Panc1 (cell line): Measurements from ENCODE around the gene ZNF77. TPM values are rescaled to one million over a fixed set of nuclear protein-coding genes. Genes with fewer than 3 reads are reported as not detected.

Experiments used
- ATAC-seq: fragments of 200-7000 bp; cut with Tn5 transposase; 2 replicates; pipeline ENCODE4 v1.9.1; 2020; ENCODE audit warnings: mild to moderate bottlenecking, moderate library complexity
- BruUV-seq: library from RNA; stranded (reverse); fragments of 400-500 nt; replicated peaks from 2 replicates; lab custom pipeline; 2021; lab: Mats Ljungman, UMichigan
- CTCF ChIA-PET: fragments of 300-600 bp; sonication (Branson Sonifier 250); formaldehyde crosslinking; loops from one replicate; lab custom pipeline; 2022; ENCODE audit warnings: antibody characterized with exemption; lab: Charles Lee
- POLR2A ChIA-PET: fragments of 300-600 bp; sonication (Branson Sonifier 250); formaldehyde crosslinking; loops from one replicate; lab custom pipeline; 2022; ENCODE audit warnings: antibody characterized with exemption; lab: Charles Lee
- DNase-seq: peaks from one replicate; pipeline ENCODE4 v3.0.0-alpha.2; 2010; ENCODE audit warnings: low read depth, low spot score
- H3K27ac ChIP-seq: 2 replicates; pipeline ENCODE4 v1.5.1; 2011; ENCODE audit warnings: mild to moderate bottlenecking, low read length, inconsistent platforms
- H3K27me3 ChIP-seq: fragments of 200-500 bp; sonication (Bioruptor generic); 2 replicates; pipeline ENCODE4 v1.6.0; 2014; ENCODE audit warnings: low read length, inconsistent platforms; ENCODE audit not compliant: control insufficient read depth, insufficient read depth
- H3K36me3 ChIP-seq: fragments of 200-500 bp; sonication (Bioruptor generic); 2 replicates; pipeline ENCODE4 v1.5.1; 2014; ENCODE audit warnings: inconsistent platforms, mild to moderate bottlenecking, low read length, moderate library complexity; ENCODE audit not compliant: control insufficient read depth, insufficient read depth
- H3K4me1 ChIP-seq: 2 replicates; pipeline ENCODE4 v1.5.1; 2011; ENCODE audit warnings: inconsistent platforms, mild to moderate bottlenecking, low read length, moderate library complexity; ENCODE audit not compliant: control insufficient read depth, insufficient read depth
- H3K4me3 ChIP-seq, 2 experiments: 2 replicates each; pipeline ENCODE4 v1.5.1; 2011 to 2012; ENCODE audit warnings: low read depth in 2 of 2, low read length in 2 of 2, mild to moderate bottlenecking in 2 of 2, inconsistent platforms in 1 of 2, moderate library complexity in 1 of 2
- H3K9me3 ChIP-seq: fragments of 200-500 bp; sonication (Bioruptor generic); 2 replicates; pipeline ENCODE4 v1.5.1; 2014; ENCODE audit warnings: low read depth, mild to moderate bottlenecking, inconsistent platforms, low read length, moderate library complexity; ENCODE audit not compliant: control insufficient read depth, insufficient read depth
- POLR2AphosphoS5 ChIP-seq: IDR thresholded peaks from 2 replicates; pipeline ENCODE4 v1.6.1; 2012; ENCODE audit warnings: mild to moderate bottlenecking, low read depth, low read length, moderate library complexity
- SIN3A ChIP-seq: IDR thresholded peaks from 2 replicates; pipeline ENCODE4 v1.6.1; 2012; ENCODE audit warnings: low read depth, mild to moderate bottlenecking, low read length, moderate library complexity, borderline replicate concordance; ENCODE audit not compliant: insufficient read depth
- TCF7L2 ChIP-seq: IDR thresholded peaks from 2 replicates; pipeline ENCODE4 v1.6.1; 2011; ENCODE audit warnings: mild to moderate bottlenecking, low read depth, low read length, inconsistent platforms
- in situ Hi-C: cut with HindIII; loops from 2 replicates; pipeline ENCODE4 v1.10.0; 2016; ENCODE audit warnings: low sequenced_read_pairs, low pct_unique_long_range_greater_than_20kb
- intact Hi-C: fragments of 100-400 bp; cut with micrococcal nuclease; formaldehyde crosslinking; loops from one replicate; pipeline ENCODE4 v1.10.0; 2022; ENCODE audit not compliant: unreplicated experiment
- total RNA-seq: library from RNA; stranded (reverse); gene quantifications from one replicate; pipeline ENCODE4 v1.2.1, GENCODE V29; 2021; ENCODE audit not compliant: unreplicated experiment
- TF ChIP-seq, protein P1 (sequence below): fragments of 450-650 bp; IDR thresholded peaks from 2 replicates; pipeline ENCODE4 v1.5.1; 2017; ENCODE audit warnings: mild to moderate bottlenecking
- TF ChIP-seq, protein P2 (sequence below), 2 experiments: IDR thresholded peaks; 2 replicates each; pipeline ENCODE4 v1.6.1; 2011 to 2012; ENCODE audit warnings: low read depth in 2 of 2, control low read depth in 1 of 2, low read length in 1 of 2, mild to moderate bottlenecking in 1 of 2, moderate library complexity in 1 of 2; ENCODE audit not compliant: insufficient read depth in 1 of 2

Gene ZNF77
- total RNA-seq, 1 experiment from 2014 or later, result 4.5 TPM

DNA sequence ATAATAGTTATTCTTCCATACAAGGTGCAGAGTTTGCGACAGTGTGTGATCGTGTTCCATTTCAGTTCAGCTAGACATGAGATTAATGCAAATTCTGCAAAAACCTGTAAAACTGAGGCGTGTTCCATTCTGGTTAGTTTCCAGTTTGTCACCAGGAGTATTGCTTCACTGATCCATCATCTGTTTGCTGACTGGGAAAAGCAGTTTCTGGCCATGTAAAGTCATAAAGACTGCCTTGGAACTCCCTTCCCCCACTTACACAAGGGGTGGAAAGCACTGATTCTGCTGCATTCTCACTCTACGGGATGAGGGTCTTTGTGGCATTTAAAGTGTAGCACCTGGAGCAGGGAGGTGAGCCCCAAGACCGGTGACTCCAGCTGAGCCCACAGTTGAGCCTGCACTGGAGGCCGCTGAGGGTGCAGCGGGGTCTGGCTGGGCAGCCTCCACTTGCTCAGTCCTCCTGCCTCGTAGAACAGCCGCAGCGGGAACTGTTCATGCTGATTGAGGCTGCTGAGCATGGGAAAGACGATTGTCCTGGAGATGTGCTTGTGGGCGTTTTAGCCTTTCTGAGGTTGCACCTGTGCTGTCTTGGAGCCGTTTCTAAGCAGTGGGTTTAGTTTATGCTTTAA, 42.1 kb downstream of the ZNF77 start:
- ATAC-seq, result no peak
- Histone ChIP-seq H3K27me3 (no peaks in the 10 kb centered on the region), H3K27ac (no peak overlapping the region), H3K36me3 (no peaks in the 10 kb centered on the region; the same call in 1 of the 2 replicates), H3K4me1 (peaks cover 6% of the 10 kb centered on the region), H3K4me3 (no peak overlapping the region; a peak in 1 of 4 replicates), H3K9me3 (no peaks in the 10 kb centered on the region; the same call in 1 of the 2 replicates)
- ChIA-PET POLR2A (no interaction called here), CTCF (no interaction called here)
- intact Hi-C loops, result no loop called here
- no TSS peak for BruUV-seq
- no peak for DNase-seq
- in situ Hi-C loops, result no loop called here
- TF ChIP-seq POLR2AphosphoS5, result no peak
- TF ChIP-seq, protein P1, sequence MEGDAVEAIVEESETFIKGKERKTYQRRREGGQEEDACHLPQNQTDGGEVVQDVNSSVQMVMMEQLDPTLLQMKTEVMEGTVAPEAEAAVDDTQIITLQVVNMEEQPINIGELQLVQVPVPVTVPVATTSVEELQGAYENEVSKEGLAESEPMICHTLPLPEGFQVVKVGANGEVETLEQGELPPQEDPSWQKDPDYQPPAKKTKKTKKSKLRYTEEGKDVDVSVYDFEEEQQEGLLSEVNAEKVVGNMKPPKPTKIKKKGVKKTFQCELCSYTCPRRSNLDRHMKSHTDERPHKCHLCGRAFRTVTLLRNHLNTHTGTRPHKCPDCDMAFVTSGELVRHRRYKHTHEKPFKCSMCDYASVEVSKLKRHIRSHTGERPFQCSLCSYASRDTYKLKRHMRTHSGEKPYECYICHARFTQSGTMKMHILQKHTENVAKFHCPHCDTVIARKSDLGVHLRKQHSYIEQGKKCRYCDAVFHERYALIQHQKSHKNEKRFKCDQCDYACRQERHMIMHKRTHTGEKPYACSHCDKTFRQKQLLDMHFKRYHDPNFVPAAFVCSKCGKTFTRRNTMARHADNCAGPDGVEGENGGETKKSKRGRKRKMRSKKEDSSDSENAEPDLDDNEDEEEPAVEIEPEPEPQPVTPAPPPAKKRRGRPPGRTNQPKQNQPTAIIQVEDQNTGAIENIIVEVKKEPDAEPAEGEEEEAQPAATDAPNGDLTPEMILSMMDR, result no peak
- TF ChIP-seq SIN3A, result no peak
- TF ChIP-seq TCF7L2, result no peak
- TF ChIP-seq, protein P2, sequence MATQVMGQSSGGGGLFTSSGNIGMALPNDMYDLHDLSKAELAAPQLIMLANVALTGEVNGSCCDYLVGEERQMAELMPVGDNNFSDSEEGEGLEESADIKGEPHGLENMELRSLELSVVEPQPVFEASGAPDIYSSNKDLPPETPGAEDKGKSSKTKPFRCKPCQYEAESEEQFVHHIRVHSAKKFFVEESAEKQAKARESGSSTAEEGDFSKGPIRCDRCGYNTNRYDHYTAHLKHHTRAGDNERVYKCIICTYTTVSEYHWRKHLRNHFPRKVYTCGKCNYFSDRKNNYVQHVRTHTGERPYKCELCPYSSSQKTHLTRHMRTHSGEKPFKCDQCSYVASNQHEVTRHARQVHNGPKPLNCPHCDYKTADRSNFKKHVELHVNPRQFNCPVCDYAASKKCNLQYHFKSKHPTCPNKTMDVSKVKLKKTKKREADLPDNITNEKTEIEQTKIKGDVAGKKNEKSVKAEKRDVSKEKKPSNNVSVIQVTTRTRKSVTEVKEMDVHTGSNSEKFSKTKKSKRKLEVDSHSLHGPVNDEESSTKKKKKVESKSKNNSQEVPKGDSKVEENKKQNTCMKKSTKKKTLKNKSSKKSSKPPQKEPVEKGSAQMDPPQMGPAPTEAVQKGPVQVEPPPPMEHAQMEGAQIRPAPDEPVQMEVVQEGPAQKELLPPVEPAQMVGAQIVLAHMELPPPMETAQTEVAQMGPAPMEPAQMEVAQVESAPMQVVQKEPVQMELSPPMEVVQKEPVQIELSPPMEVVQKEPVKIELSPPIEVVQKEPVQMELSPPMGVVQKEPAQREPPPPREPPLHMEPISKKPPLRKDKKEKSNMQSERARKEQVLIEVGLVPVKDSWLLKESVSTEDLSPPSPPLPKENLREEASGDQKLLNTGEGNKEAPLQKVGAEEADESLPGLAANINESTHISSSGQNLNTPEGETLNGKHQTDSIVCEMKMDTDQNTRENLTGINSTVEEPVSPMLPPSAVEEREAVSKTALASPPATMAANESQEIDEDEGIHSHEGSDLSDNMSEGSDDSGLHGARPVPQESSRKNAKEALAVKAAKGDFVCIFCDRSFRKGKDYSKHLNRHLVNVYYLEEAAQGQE (IDR thresholded peaks at IDR 0.05; ENCODE audit: insufficient read depth in 1 of 2, low read depth in 2 of 2, low read length in 1 of 2), result no peak

DNA sequence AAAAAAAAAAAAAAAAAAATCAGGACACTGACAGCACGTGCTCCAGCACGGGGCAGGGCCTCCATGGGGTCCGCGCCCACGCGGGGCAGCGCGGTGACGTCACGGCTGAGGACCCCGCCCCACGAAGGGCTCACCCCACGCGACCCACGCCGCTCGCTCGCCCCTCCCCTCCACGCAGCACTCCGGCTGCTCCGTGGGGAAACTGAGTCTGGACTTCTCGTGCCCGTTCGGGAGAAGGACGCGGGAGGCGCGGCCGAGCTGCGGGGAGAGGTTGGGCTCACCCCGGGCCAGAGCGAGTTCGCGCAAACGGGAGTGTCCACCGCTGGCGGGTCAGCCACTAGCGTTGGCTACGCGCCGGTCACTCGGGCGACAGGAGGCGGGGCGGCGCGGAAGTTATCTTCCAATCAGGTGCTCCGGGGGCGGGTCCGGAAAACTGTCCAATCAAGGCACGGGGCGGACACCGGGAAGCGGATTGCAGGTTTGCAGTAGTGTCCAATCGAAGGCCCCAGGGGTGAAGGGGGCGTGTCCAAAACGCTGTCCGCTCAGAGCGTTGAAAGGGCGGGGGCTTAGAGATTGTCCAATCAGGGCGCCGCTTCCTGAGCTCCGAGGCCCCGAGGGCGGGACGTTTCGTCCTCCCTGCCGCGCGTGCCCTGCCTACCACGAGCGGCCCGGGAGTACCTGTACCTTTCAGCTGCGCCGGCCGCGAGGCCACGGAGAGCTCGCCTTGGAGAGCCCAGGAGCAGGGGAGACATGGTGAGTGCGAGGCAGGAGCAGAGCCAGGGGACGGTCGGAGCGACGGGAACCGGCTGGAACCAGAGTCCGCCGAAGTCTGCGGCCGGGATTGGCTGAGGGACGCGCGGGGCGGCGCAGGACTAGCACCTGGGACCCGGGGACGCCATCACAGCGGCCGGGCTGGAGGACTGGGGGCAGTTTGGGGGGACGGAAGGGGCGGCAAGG, 44.2 kb downstream of the ZNF77 start, which contains the start of gene ZNF57:
TSS of gene ZNF57 (plus strand) at position 633 of the 957 bp plus-strand sequence. CDS start at position 751, 118 bp downstream.
- Histone ChIP-seq H3K4me3 (peak within 1 kb of the TSS; percentile 72 to 75), H3K27me3 (no peaks in the 10 kb centered on the region), H3K36me3 (no peaks in the 10 kb centered on the region; the same call in 1 of the 2 replicates), H3K27ac (peak within 1 kb of the TSS; percentile 68), H3K9me3 (peaks cover 7% of the 10 kb centered on the region; the same call in 1 of the 2 replicates), H3K4me1 (peaks cover 6% of the 10 kb centered on the region)
- intact Hi-C loops, result no loop called here
- in situ Hi-C loops, result no loop called here
- ChIA-PET POLR2A (interaction anchor here (0.6 kb wide), 2 partner anchors 88 to 240 kb away, joined by 3 to 6 read pairs; no protein-coding TSS in a partner anchor), CTCF (interaction anchor here (0.6 kb wide), 1 partner anchor 62 kb away, joined by 6 read pairs; no protein-coding TSS in a partner anchor)
- TF ChIP-seq, protein P2 (IDR thresholded peaks at IDR 0.05; ENCODE audit: insufficient read depth in 1 of 2, low read depth in 2 of 2, low read length in 1 of 2), result no peak
- TF ChIP-seq SIN3A, result peak; percentile 71; the same call in 1 of the 2 replicates
- DNase-seq (peak; percentile 88), ATAC-seq (peak; percentile 98)
- BruUV-seq, result no TSS peak
